HEK293T (cell line): ENCODE results near the gene SLC38A10.

Experiments used
- FOXK2 ChIP-seq: fragments of 450-650 bp; IDR thresholded peaks from 2 replicates; pipeline ENCODE4 v1.6.1; 2016; ENCODE audit warnings: mild to moderate bottlenecking
- FOXM1 ChIP-seq: fragments of 450-650 bp; IDR thresholded peaks from 2 replicates; pipeline ENCODE4 v1.6.1; 2017; ENCODE audit warnings: mild to moderate bottlenecking, borderline replicate concordance
- HDGF ChIP-seq: fragments of 450-650 bp; IDR thresholded peaks from 2 replicates; pipeline ENCODE4 v1.6.1; 2017; ENCODE audit warnings: antibody characterized with exemption, borderline replicate concordance
- SP1 ChIP-seq: fragments of 450-650 bp; IDR thresholded peaks from 2 replicates; pipeline ENCODE4 v1.6.1; 2017
- SUZ12 ChIP-seq: fragments of 450-650 bp; IDR thresholded peaks from 2 replicates; pipeline ENCODE4 v1.6.1; 2016; ENCODE audit warnings: mild to moderate bottlenecking

- no peak for TF ChIP-seq SP1
- no peak for TF ChIP-seq FOXM1
- TF ChIP-seq FOXK2: no peak
- TF ChIP-seq HDGF: no peak
- no peak for TF ChIP-seq SUZ12
These were observed 82.7 kb downstream of the SLC38A10 start for GRCh38 chr17:81212365-81212764.
